ENCODE measurements around the gene TBRG4.

The TBRG4 gene

GRCh38 chr7:45140827-45141226 is 29.3 kb upstream of the TBRG4 start:
- no peak for DNase-seq

DNA sequence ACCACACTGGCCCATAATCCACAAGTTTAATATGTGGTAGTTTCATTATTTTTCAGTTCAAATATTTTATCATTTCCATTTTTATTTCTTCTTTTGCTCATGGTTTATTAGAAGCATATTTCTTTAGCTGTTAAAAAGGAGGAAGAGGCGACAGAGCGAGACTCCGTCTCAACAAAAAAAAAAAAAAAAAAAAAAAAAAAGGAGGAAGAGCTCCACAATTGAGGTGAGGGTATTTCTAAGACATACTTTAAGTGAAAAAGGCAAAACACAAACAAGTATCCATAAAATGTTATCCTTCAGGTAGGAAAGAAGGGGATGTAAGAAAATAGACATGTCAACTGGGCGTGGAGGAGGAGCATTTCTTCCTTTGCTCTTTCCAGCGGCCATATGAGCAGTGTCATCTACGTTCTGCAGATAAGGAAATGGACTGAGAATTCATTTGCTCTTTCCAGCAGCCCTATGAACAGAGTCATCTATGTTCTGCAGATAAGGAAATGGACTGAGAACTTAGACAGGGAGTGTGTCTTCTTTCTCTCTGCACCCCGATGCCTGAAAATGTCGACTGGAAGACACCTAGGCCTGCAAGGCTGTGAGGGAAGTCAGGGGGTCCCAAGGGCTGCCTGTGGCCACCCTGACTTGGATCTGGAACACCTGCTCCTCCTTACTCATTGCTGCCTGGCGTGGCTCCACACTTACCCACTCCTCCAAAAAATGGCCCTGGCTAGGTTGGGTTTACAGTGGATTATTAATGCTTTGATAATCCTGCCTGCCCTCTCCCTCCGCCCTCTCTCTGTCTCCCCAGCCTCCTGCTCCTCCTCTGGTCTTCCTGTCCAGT is 27.2 kb upstream of the TBRG4 start:
- DNase-seq: no peak

GRCh38 chr7:45136106-45137060 is 24.9 kb upstream of the TBRG4 start:
- peak; percentile 43 to 61 for DNase-seq

GRCh38 chr7:45133877-45134276 is 22.4 kb upstream of the TBRG4 start:
- DNase-seq: no peak

DNA sequence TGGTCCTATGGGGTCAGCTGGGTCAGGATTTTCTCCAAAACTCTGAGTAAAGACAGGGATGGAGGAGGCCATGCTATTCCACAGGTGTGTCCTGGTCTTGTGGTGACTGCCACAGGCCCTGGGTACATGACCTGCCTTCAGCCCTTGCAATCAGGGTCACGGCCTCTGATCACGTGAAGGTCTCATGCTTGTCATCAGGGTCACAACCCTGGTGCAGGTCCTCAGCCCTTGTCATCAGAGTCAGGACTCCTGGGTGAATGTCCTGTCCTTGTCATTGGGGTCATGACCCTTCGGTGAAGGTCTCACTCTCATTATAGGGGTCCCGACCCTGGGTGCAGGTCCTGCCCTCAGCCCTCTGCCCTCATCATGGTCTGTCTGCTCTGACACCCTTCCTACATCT is 21.9 kb upstream of the TBRG4 start:
- DNase-seq: no peak

DNA sequence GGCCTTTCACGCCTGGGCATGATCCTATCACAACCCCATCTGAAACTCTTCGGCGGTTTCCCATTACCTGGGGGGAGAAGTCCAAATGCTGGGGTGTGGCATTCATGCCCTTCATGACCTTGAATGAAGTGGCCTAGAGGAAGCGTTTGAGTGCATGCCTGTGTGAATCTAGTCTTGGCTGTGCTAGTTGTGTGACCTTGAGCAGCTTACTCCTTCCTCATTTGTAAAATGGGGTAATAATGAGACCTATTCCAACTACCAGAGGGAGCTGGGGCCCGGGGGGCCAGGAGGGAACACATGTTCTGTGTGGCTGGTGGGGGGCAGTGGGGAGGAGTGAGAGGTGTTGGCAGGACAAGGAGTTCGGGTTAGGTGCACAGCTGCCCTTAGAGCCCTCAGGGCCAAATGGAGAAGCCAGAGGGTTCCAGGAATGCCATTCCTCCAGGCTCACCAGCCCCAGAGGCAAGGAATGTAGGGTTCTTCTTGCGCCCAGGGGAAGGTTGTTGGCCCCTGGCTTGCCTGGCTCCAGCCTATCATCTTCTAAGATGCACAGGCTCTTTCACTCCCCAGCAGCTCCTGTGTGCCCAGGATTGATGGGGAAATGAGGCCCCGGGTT is 21.3 kb upstream of the TBRG4 start:
- DNase-seq: no peak

- no peak for DNase-seq
Measured at GRCh38 chr7:45131891-45132290, 20.4 kb upstream of the TBRG4 start.

DNA sequence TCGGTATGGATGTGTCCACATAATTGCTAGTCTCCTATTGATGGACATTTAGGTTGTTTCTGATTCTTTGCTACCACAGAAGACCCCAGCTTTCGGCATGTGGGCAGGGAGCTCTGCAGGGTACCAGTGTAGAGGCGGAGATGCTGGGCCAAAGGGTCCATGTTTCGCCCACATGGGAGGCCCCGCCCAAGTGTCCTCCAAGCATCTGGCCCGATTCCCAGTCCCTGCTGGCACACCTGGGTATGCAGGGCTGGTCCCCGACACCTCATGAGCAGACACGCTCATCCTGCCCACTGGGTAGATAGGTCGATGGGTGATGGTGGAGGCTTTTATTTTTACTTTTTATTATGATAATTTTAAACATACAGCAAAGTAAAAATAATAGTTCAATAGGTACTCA is 19.4 kb upstream of the TBRG4 start:
- no peak for DNase-seq

DNA sequence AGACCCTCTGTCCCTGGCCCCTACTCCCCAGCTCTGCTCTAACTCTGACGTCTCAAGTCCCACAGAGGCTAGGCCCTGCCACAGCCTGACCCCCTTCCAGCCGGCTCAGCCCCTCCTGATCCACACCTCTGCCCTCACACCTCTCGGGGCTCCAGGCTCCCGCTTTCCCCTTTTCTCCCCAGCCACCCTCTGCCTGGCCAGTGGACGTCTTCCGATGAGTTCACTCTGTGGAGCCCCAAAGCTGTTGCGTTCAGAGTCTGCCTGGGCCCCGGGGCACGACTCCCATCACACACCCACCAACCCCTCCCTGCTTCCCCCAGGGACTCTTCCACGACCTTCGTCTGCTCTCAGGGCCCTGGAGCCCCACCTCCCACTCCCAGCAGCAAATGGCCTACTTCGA is 18.4 kb upstream of the TBRG4 start:
- DNase-seq: no peak

DNA sequence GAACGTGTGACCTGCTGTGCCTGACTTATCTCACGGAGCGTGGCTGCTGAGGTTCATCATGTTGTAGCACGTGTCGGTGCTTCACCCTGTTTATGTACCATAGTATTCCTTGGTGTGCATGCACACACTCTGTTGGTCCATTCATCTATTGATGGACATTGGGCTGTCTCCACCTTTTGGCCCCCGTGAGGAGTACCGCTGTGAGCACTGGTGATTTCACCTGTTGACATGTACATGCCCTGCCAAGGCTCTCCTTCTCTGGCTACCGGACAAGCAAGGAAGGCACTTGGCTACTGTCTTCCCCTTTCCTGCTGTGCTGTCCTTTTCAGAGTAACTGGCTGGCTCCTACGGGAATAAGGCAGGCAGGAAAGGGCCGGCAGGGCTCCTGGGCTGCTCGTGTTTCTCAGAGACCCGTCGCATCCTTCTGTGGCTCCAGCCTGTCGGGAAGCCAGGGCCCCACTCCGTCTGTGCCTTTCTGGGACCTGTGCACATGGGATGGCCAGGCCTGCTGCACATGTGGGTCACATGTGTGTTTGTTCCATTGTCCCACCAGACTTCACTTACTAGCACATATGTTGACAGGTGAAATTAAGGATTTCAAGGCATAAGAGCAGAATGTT is 17.8 kb upstream of the TBRG4 start:
- DNase-seq: no peak

- no peak for DNase-seq
Measured at GRCh38 chr7:45126920-45127319, 15.4 kb upstream of the TBRG4 start.

- no peak for DNase-seq
Measured at GRCh38 chr7:45126201-45126600, 14.7 kb upstream of the TBRG4 start.

DNA sequence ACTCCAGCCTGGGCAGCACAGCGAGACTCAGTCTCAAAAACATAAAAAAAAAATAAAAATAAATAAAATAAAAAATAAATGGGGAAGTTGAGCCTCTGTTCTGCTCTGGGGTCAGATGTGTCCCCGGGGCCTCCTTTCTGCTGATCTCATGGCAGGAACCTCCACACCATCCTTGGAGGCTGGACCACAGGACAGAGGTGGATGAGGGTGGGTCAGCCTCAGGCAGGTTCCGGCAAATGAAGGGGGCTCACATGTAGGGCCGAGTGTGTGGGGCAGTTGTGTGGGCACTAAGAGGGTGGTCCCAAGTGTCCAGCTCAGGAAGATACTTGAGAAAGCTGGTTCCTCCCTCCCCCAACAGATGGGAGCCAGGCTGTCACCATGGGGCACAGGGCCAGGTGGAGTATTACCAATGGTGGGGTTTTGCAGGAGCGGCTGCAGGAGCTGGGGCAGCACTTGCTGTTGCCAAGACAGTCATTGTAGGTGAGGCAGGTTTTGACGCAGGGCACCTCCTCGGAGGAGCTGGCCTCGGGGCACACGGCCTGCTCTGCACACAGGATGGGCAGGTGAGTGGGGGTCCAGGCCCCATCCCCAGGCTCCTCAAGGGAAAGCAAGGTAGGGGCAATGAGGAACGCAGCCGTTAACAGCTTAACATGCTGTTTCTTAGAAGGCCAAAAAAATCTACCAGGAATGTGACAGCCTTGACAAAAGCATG is 13.9 kb upstream of the TBRG4 start:
- no peak for DNase-seq

- DNase-seq: no peak
Measured at GRCh38 chr7:45123913-45124710, 12.6 kb upstream of the TBRG4 start.

DNA sequence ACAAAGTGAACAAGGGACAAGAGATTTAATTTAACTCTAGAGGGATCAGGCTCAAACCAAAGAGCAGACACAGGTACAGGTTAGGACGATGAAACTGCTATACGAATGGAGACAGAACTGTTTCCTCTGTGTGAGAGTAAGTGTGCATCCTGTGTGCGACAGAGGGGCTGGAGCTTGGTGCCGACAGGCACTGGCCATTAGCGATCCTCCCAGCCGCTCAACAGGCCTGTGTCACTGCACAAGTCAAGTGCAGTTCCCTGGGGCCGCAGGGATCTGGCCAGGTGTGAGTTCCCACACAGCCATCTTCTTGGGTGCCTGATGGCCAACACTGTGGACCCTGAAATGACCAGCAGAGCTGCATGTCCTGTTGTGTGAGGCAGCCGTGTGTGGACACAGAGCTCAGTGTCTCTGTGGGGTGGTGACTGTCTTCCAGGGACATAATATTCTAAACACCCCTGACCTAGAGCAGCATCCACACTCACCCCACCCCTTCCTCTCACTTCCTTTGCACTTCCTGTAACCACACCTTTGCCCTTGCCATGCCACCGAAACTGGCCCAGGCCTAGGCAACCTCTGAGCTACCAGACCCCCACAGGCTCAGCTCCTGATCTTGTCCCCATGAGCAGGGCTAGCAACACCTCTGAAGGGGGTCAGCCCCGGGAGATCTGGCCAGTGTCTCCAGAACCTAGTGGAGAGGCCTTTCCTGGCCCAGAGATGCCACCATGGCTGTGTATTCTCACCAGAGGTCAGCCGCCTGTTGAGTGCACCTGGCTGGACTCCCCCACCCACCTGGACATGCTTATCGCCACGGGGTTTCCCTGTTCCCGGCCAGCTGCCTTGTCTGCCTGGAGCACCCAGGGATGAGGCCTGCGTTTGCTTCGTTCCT is 11.7 kb upstream of the TBRG4 start:
- DNase-seq: no peak

GRCh38 chr7:45119550-45119949 is 8.1 kb upstream of the TBRG4 start:
- DNase-seq: no peak

GRCh38 chr7:45118889-45119331 is 7.4 kb upstream of the TBRG4 start:
- no peak for DNase-seq

- no peak for DNase-seq
Measured at GRCh38 chr7:45118292-45118691, 6.8 kb upstream of the TBRG4 start.

DNA sequence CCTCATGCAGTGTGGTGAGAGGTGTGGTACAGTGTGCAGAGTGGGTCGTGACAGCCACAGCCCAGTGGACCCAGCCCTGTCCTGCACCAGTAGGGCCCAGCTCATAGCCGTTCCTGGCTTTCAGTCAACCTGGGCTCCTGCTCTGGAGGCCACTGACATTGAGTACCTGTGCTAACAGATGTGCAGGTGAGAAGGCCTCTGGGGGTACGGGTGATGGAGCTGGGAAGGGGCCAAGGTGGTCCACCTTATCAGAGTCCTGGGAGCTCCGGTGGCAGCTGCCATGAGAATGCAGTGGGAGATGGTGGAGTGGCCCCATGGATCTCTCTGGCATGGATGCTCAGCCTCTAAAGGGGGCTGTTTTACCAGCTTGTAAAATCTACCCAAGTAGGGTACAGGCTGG is 6.1 kb upstream of the TBRG4 start:
- no peak for DNase-seq

DNA sequence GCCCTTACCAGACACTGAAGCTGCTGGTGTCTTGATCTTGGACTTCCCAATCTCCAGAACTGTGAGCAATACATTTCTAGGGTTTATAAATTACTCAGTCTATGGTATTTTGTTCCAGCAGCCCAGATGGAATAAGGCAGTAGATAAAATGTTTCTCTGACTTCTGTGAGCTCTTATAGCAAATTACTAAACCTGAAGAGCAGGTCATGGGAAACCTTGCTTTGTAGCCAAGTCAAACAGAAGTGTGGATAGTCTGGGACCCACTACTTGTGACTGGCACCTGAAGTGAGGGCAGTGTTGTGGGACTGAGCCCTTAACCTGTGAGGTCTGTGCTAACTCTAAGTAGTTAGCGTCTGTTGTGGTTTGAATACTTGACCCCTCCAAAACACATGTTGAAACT is 4.6 kb upstream of the TBRG4 start:
- no peak for DNase-seq
